ENCODE data around the gene TDRD7. TPM values are rescaled to one million over a fixed set of nuclear protein-coding genes. Genes with fewer than 3 reads are reported as not detected.

TDRD7 gene
- total RNA-seq, 1 experiment from 2014 or later, result 3.6 TPM

DNA sequence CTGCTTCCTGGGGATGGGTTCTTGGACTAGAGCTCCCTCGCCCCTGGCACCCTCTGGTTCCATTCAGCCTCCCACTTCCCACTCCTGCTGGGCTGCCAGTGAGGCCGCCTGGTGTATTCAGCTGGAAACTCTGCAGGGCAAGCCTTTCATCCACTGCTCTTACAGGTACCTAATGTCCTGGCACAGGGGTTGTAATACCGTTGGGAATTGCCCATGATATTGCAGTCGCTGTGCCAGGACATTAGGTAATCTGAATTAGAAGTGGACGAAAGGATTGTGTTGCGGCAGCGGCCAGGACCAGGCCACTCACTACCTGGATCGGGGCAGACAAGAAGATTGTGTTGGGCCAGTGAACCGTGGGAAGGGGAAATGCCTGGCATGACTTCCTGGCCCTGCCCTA, 102.6 kb downstream of the TDRD7 start:
- no peaks in the 10 kb centered on the region for H3K27me3 ChIP-seq (replicated peaks; ENCODE audit: insufficient read depth, low read depth, low read length, poor library complexity)

DNA sequence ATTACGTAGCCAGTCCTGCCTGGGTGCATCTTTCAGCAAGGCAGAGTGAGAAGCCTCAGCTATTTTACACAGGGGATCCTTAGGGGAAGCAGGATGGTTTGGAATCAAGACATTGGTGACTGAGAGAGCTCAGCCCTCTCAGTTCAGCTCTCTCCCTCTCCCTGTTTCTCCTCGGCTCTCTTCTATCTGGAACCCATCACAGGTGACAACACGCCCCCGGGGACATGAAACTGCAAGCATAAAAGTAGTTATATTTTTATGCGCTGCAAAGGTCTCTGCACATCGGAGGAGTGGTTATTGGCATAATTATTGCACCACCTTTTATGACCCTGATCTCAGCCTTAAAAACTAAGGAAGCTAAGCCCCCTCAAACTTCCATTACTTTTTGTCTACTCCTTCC, 103.8 kb downstream of the TDRD7 start:
- Histone ChIP-seq H3K36me3 (ENCODE audit: insufficient read depth, low read length, poor library complexity, severe bottlenecking) (no peaks in the 10 kb centered on the region), H3K4me3 (ENCODE audit: low read depth, low read length, poor library complexity, severe bottlenecking) (no peak overlapping the region), H3K4me1 (ENCODE audit: insufficient read depth, low read length, poor library complexity, severe bottlenecking) (peaks cover 11% of the 10 kb centered on the region), H3K27me3 (replicated peaks; ENCODE audit: insufficient read depth, low read depth, low read length, poor library complexity) (no peaks in the 10 kb centered on the region), H3K9me3 (ENCODE audit: low read depth, low read length, poor library complexity, severe bottlenecking) (no peaks in the 10 kb centered on the region), H3K27ac (ENCODE audit: low read depth, low read length, poor library complexity, severe bottlenecking) (no peak overlapping the region)
- TF ChIP-seq, protein P1, sequence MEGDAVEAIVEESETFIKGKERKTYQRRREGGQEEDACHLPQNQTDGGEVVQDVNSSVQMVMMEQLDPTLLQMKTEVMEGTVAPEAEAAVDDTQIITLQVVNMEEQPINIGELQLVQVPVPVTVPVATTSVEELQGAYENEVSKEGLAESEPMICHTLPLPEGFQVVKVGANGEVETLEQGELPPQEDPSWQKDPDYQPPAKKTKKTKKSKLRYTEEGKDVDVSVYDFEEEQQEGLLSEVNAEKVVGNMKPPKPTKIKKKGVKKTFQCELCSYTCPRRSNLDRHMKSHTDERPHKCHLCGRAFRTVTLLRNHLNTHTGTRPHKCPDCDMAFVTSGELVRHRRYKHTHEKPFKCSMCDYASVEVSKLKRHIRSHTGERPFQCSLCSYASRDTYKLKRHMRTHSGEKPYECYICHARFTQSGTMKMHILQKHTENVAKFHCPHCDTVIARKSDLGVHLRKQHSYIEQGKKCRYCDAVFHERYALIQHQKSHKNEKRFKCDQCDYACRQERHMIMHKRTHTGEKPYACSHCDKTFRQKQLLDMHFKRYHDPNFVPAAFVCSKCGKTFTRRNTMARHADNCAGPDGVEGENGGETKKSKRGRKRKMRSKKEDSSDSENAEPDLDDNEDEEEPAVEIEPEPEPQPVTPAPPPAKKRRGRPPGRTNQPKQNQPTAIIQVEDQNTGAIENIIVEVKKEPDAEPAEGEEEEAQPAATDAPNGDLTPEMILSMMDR (conservative IDR thresholded peaks at IDR 0.05; ENCODE audit: low read depth, low read length), result no peak
- no peak for TF ChIP-seq EZH2 (IDR thresholded peaks at IDR 0.05; ENCODE audit: borderline replicate concordance, low read depth, low read length, poor library complexity, severe bottlenecking)
- CTCF ChIA-PET, result no interaction called here
- intact Hi-C loops (cut with micrococcal nuclease; ENCODE audit: unreplicated experiment), result no loop called here
- DNase-seq (ENCODE audit: low spot score), result no peak
- no TSS peak for BruUV-seq (replicated peaks)
- POLR2A ChIA-PET (ENCODE audit: low non-redundant PET), result no interaction called here

More for the DNA sequence above, 102.6 kb downstream of the TDRD7 start:
- POLR2A ChIA-PET (ENCODE audit: low non-redundant PET), result no interaction called here
- H3K36me3 ChIP-seq (ENCODE audit: insufficient read depth, low read length, poor library complexity, severe bottlenecking), result no peaks in the 10 kb centered on the region
- no peak overlapping the region for H3K4me3 ChIP-seq (ENCODE audit: low read depth, low read length, poor library complexity, severe bottlenecking)
- intact Hi-C loops (cut with micrococcal nuclease; ENCODE audit: unreplicated experiment), result no loop called here
- CTCF ChIA-PET, result no interaction called here
- H3K9me3 ChIP-seq (ENCODE audit: low read depth, low read length, poor library complexity, severe bottlenecking), result no peaks in the 10 kb centered on the region
- no peak overlapping the region for H3K27ac ChIP-seq (ENCODE audit: low read depth, low read length, poor library complexity, severe bottlenecking)
- DNase-seq (ENCODE audit: low spot score), result no peak
- peaks cover 11% of the 10 kb centered on the region for H3K4me1 ChIP-seq (ENCODE audit: insufficient read depth, low read length, poor library complexity, severe bottlenecking)
- no TSS peak for BruUV-seq (replicated peaks)
- no peak for TF ChIP-seq EZH2 (IDR thresholded peaks at IDR 0.05; ENCODE audit: borderline replicate concordance, low read depth, low read length, poor library complexity, severe bottlenecking)
- TF ChIP-seq, protein P1 (conservative IDR thresholded peaks at IDR 0.05; ENCODE audit: low read depth, low read length), result no peak

DNA sequence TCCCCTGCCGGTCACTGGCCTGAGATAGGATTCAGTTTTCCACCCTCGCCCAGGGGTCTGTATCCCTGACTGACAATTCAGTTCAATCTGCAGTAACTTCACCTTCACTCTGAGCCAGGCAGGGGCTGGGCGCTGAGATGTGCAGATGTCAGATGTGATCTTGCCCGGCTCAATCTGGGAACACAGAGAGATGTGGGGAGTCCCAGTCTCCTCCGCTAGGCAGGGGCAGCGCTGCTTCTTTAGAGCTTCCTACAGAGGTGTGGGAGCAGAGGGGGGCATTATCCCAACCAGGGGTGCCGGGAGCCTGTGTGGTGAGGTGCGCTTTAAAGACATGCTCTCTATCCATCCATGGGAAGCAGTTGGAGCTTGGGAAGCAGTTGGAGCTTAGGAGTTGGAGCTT, 104.2 kb downstream of the TDRD7 start:
- peaks cover 11% of the 10 kb centered on the region for H3K4me1 ChIP-seq (ENCODE audit: insufficient read depth, low read length, poor library complexity, severe bottlenecking)
- no peak overlapping the region for H3K27ac ChIP-seq (ENCODE audit: low read depth, low read length, poor library complexity, severe bottlenecking)
- TF ChIP-seq EZH2 (IDR thresholded peaks at IDR 0.05; ENCODE audit: borderline replicate concordance, low read depth, low read length, poor library complexity, severe bottlenecking), result no peak
- TF ChIP-seq, protein P1 (conservative IDR thresholded peaks at IDR 0.05; ENCODE audit: low read depth, low read length), result no peak
- no peak for DNase-seq (ENCODE audit: low spot score)
- POLR2A ChIA-PET (ENCODE audit: low non-redundant PET), result no interaction called here
- no peaks in the 10 kb centered on the region for H3K27me3 ChIP-seq (replicated peaks; ENCODE audit: insufficient read depth, low read depth, low read length, poor library complexity)
- intact Hi-C loops (cut with micrococcal nuclease; ENCODE audit: unreplicated experiment), result no loop called here
- BruUV-seq (replicated peaks), result no TSS peak
- CTCF ChIA-PET, result no interaction called here
- H3K36me3 ChIP-seq (ENCODE audit: insufficient read depth, low read length, poor library complexity, severe bottlenecking), result no peaks in the 10 kb centered on the region
- H3K9me3 ChIP-seq (ENCODE audit: low read depth, low read length, poor library complexity, severe bottlenecking), result no peaks in the 10 kb centered on the region
- no peak overlapping the region for H3K4me3 ChIP-seq (ENCODE audit: low read depth, low read length, poor library complexity, severe bottlenecking)

Measured in A673 (cell line).